Cerebellar cortex (tissue), 1 donor: ENCODE data around the gene SPATA7.

ENCODE experiments used
- DNase-seq: peaks from one replicate; pipeline ENCODE4 v3.0.0-alpha.2; 2015; ENCODE audit warnings: low spot score

The SPATA7 gene

DNA sequence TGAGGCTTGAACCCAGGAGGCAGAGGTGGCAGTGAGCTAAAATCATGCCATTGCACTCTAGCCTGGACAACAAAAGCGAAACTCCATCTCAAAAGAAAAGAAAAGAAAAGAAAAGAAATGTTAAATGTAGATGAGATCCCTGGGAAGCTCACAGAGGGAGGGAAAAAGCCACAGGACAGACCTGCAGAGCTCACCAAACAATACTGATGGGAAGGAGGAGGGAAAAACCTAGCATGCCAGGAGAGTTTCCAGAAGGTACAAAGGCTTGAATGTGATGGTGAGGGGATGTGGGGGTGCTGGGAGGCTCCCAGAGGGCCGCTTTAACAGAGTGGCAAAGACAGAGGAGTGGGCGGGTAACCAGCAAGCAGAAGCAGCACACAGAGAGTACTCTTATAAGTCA is 97.1 kb downstream of the SPATA7 start:
- DNase-seq: no peak
